HG02884 (cell line): ENCODE data around the gene CDA.

Experiments used
- ATAC-seq: cut with Tn5 transposase; IDR thresholded peaks from one replicate; pipeline ENCODE4 v1.9.1; 2021; ENCODE audit warnings: mild to moderate bottlenecking, moderate library complexity; ENCODE audit not compliant: unreplicated experiment

CDA gene

DNA sequence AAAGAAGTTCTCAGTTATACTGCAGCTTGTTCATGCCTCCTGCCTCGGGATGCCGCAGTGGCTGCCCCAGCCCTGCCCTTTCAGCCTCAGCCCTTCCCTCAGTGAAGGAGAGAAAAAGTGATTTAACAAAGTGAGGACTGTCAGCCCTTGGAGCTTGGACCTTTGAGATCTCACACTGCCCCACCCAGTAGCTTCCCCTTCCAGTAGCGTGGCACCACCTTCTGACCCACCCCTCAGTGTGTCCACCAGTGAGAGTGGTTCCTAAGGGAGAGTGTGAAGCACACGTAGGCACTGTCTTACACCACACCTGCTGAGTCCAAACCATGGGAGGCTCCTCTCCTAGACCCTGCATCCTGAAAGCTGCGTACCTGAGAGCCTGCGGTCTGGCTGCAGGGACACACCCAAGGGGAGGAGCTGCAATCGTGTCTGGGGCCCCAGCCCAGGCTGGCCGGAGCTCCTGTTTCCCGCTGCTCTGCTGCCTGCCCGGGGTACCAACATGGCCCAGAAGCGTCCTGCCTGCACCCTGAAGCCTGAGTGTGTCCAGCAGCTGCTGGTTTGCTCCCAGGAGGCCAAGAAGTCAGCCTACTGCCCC is at the start of gene CDA:
TSS of gene CDA (plus strand) at position 464 of the 592 bp plus-strand sequence. CDS start at position 497, 33 bp downstream.
- no peak for ATAC-seq

DNA sequence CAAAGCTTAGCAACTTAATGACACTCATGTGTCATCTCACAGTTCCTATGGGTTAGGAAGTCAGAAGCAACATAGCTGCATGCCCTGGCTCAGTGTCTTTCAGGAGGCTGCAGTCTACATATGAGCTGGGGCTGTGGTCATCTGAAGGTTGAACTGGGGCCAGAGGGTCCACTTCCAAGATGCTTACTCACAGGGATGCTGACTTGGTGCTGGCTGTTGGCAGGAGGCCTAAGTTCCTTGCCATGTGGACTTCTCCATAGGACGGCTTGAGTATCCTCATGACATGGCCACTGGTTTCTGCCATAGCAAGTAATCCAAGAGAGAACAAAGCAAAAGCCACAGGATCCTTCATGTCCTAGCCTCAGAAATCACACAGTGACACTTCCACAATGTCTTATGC is 48.6 kb upstream of the CDA start:
- no peak for ATAC-seq

GRCh38 chr1:20546637-20547036 is 42.3 kb upstream of the CDA start:
- ATAC-seq = no peak

- no peak for ATAC-seq
These were observed 37.7 kb upstream of the CDA start for GRCh38 chr1:20551161-20551560.

- no peak for ATAC-seq
These were observed 36.8 kb upstream of the CDA start, which contains the start of gene FAM43B for GRCh38 chr1:20551945-20552727. Gene FAM43B (plus strand): TSS chr1:20552573. CDS start chr1:20552974, 401 bp downstream.

DNA sequence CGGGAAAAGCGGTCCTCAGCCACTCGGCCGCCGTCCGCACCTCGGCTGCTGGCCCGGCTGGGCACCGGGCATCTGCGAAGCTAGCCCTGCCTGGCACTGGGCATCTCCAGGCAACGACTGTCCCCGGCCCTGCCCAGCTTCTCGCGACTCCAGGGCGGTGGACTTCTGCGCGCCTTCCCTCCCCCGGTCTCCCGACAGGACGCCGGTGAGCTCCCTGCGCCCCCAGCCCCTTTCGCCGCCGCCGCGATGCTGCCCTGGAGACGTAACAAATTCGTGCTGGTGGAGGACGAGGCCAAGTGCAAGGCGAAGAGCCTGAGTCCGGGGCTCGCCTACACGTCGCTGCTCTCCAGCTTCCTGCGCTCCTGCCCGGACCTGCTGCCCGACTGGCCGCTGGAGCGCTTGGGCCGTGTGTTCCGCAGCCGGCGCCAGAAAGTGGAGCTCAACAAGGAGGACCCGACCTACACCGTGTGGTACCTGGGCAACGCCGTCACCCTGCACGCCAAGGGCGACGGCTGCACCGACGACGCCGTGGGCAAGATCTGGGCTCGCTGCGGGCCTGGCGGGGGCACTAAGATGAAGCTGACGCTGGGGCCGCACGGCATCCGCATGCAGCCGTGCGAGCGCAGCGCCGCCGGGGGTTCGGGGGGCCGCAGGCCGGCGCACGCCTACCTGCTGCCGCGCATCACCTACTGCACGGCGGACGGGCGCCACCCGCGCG is 36.0 kb upstream of the CDA start:
- no peak for ATAC-seq

GRCh38 chr1:20555025-20555757 is 33.7 kb upstream of the CDA start:
- no peak for ATAC-seq

- ATAC-seq = no peak
These were observed 33.2 kb upstream of the CDA start for GRCh38 chr1:20555758-20556120.

- no peak for ATAC-seq
These were observed 30.7 kb upstream of the CDA start for GRCh38 chr1:20558191-20558590.

DNA sequence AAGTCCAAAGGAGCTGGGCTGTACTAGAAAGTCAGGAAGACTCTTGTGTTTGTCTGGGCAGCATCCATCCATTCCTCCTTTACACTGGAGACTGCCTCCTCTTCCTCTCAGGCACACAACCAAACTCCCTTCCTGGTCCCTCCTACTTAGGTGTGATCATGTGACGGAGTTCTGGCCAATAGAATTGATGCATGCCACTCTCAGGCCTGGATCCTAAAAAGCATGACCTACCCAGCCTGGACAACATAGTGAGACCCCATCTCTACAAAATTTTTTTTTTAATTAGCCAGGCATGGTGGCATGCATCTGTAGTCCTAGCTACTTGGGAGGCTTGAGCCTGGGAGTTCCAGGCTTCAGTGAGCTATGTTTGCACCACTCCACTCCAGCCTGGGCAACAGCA is 27.9 kb upstream of the CDA start:
- ATAC-seq = no peak

GRCh38 chr1:20565234-20565633 is 23.7 kb upstream of the CDA start:
- ATAC-seq = no peak

DNA sequence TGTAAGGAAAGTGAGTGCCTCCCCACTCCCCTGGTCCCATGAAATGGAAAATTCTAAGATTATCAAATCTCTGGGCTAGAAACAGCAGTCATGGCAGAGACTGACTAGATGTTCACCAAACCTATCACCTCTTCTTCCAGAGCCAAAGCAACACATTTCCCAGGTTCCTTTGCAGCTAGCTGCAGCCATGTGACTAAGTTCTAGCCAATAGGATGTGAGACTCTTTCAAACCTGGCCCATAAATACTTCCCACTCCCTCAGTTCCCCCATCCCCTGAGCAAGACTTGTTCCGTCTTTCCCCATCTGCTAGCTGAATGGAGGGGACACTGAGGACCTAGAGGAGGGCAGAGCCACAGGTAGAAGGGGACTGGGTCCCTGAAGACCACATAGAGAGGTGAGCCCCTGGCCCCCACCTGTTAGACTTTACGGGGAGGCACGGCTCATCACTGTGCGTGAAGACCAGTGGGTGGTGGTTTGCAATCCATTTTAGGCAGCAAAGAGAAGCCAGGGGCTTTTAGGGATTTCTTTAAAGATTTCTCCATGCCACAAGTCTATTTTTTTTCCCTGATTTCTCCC is 19.3 kb upstream of the CDA start:
- ATAC-seq = no peak

DNA sequence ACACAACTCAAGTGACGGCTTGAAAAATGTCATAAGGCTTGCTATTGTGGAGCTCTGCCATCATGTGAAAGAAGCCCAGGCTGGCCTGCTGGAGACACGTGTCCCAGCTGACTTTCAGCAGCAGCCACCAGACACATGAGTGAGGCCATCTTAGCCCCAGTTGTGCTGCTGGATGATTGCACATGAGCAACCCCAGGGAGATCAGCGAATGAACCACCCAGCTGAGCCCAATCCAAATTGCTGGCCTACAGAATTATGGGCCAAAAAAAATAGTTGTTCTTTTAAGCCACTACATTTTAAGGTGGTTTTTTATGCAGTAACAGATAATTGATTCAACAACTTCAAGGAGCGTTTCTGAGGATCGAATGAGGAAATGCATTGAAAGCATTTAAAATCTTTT is 17.5 kb upstream of the CDA start:
- ATAC-seq = no peak

- ATAC-seq = no peak
These were observed 14.9 kb upstream of the CDA start for GRCh38 chr1:20573987-20574386.

DNA sequence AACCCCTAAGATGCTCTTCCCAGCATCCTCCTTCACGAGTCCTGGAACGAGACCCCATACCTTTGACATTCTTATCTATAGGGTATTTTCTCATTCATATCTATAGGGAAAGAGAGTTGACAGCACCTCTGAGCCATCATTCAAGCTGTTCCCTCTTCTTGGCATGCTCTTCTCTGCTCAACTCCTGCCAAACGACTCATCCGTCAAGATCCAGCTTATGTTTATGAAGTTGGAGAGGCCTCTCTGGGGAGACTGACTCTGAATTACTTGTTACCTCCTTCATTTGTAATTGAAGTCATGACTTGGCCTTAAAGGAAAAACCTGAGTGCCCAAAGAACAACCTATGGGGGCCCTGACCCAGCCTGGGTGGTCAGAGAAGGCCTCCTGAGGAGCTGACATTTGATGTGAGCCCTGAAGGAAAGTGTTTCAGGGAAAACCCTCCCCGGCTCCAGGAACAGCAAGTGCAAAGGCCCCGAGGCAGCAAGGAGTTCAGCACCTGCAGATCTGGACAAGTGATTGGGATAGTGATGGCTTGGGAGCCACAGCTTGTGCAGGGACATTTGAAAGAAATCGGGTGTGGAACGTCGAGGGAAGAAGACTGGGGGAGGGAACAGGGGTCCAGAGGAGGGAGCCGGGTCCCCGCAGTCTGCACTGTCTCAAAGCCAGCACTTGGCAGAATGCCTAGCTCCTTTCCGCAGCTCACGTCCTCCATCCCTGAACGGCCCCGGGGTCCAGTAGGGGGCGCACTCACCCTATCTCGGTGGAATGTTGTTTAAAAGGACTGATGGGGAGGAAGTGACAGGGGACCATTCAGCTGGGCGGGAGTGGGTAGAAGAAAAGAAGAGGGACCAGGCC is 14.0 kb upstream of the CDA start:
- ATAC-seq = no peak

- no peak for ATAC-seq
These were observed 13.2 kb upstream of the CDA start for GRCh38 chr1:20575541-20576336.

- ATAC-seq = no peak
These were observed 10.8 kb upstream of the CDA start for GRCh38 chr1:20578062-20578461.

- ATAC-seq = no peak
These were observed 10.0 kb upstream of the CDA start for GRCh38 chr1:20578721-20579395.

DNA sequence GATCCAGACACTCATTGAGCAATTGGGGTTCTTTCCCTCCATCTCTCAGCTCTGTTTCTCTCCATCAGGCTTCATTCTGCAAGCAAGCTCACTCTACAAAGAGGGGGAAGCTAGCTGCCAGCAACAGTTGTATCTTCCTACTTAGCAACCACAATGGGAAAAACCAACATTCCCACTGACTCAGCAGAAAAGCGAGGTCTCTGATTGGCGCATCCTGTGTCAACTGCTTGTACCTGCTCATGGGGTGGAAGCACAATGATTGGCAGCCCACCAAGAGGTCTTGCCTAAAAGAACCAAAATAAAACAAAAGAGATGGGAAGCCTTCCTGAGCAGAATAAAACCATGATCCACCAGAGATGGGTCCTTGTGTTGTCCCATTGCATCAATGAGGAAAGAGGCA is 4.0 kb upstream of the CDA start:
- no peak for ATAC-seq
